H1 (cell line): ENCODE measurements around the gene MBNL1. TPM values are rescaled to one million over a fixed set of nuclear protein-coding genes. Genes with fewer than 3 reads are reported as not detected.

Experiments
- GABPA ChIP-seq: IDR thresholded peaks from 2 replicates; pipeline ENCODE4 v1.6.1; 2011; ENCODE audit warnings: mild to moderate bottlenecking, low read length, moderate library complexity, borderline replicate concordance; ENCODE audit not compliant: insufficient read depth
- KDM1A ChIP-seq: fragments of 200-600, 300-600 bp; sonication (generic); IDR thresholded peaks from 2 replicates; pipeline ENCODE4 v1.7.1; 2016; ENCODE audit warnings: mild to moderate bottlenecking, low read length, borderline replicate concordance
- KDM5A ChIP-seq: fragments of 200-600 bp; IDR thresholded peaks from 2 replicates; pipeline ENCODE4 v1.7.1; 2012; ENCODE audit warnings: mild to moderate bottlenecking, low read length, inconsistent platforms, mixed read lengths
- NRF1 ChIP-seq: IDR thresholded peaks from 2 replicates; pipeline ENCODE4 v1.6.1; 2011; ENCODE audit warnings: mild to moderate bottlenecking, low read depth, low read length, improper control_type of control experiment
- USF2 ChIP-seq: IDR thresholded peaks from 2 replicates; pipeline ENCODE4 v1.6.1; 2011; ENCODE audit warnings: low read length, improper control_type of control experiment
- polyA plus RNA-seq, 7 experiments: library from polyadenylated mRNA; depleted of rRNA in 3 of 7; stranded (reverse) in 5 of 7; unstranded in 2 of 7; fragments of >200 nt in 5 of 7; fragments of 200-250 nt in 2 of 7; gene quantifications; 1 replicate in 5 of 7; 2 replicates in 1 of 7; 4 replicates in 1 of 7; pipeline versions ENCODE4 v1.2.1 to v1.2.3, GENCODE V29; 2011 to 2013; ENCODE audit warnings: missing spikeins in 2 of 7, mixed read lengths in 2 of 7
- total RNA-seq: library from RNA; stranded (reverse); fragmentation: NEBNext Ultra II Directional; extraction: Animal tissue kit (Norgen Biotek cat#: 25700); gene quantifications from 2 replicates; pipeline ENCODE4 v1.2.1, GENCODE V29; 2021
- TF ChIP-seq, protein P1 (sequence below): IDR thresholded peaks from 2 replicates; pipeline ENCODE4 v1.6.1; 2012; ENCODE audit warnings: low read length, inconsistent platforms

MBNL1 gene
- total and polyA plus RNA-seq, 2 of the 8 experiments (the other 6 are each of a cell fraction or from before 2014, with no cell fraction given), result 5.0 to 16.4 TPM

- no peak for TF ChIP-seq NRF1
- no peak for TF ChIP-seq USF2
- TF ChIP-seq, protein P1, sequence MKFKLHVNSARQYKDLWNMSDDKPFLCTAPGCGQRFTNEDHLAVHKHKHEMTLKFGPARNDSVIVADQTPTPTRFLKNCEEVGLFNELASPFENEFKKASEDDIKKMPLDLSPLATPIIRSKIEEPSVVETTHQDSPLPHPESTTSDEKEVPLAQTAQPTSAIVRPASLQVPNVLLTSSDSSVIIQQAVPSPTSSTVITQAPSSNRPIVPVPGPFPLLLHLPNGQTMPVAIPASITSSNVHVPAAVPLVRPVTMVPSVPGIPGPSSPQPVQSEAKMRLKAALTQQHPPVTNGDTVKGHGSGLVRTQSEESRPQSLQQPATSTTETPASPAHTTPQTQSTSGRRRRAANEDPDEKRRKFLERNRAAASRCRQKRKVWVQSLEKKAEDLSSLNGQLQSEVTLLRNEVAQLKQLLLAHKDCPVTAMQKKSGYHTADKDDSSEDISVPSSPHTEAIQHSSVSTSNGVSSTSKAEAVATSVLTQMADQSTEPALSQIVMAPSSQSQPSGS, result no peak
- TF ChIP-seq GABPA, result no peak
- no peak for TF ChIP-seq KDM1A
- TF ChIP-seq KDM5A, result no peak
These were observed 51.3 kb downstream of the MBNL1 start (continued) for GRCh38 chr3:152319831-152320617.
